CD4-positive, CD25-positive, alpha-beta regulatory T cell (primary cell): ENCODE results near the gene SLC19A1. TPM values are rescaled to one million over a fixed set of nuclear protein-coding genes. Genes with fewer than 3 reads are reported as not detected.

Experiments
- ATAC-seq, 2 donors: fragments of 150-1000 bp; cut with Tn5 transposase; one replicate each; pipeline ENCODE4 v1.10.0; 2021; ENCODE audit warnings: low read depth in 2 of 2, moderate number of reproducible peaks in 2 of 2, moderate library complexity in 1 of 2
- DNase-seq, 3 donors: peaks; one replicate each; pipeline versions ENCODE4 v3.0.0 to v3.0.0-alpha.2; 2012 to 2022; ENCODE audit warnings: mixed read lengths in 1 of 3
- H3K27ac ChIP-seq: one replicate; pipeline ENCODE4 v1.7.0; 2013; ENCODE audit warnings: mild to moderate bottlenecking, low read length; ENCODE audit not compliant: insufficient read depth, poor library complexity, severe bottlenecking
- H3K27me3 ChIP-seq: one replicate; pipeline ENCODE4 v1.7.0; 2013; ENCODE audit warnings: low read length; ENCODE audit not compliant: control insufficient read depth, insufficient read depth
- H3K36me3 ChIP-seq: one replicate; pipeline ENCODE4 v1.7.0; 2013; ENCODE audit warnings: mild to moderate bottlenecking, low read length, moderate library complexity; ENCODE audit not compliant: control insufficient read depth, insufficient read depth
- H3K4me1 ChIP-seq: 2 replicates; pipeline ENCODE4 v1.7.0; 2013; ENCODE audit warnings: mild to moderate bottlenecking, low read length; ENCODE audit not compliant: insufficient read depth, control insufficient read depth, poor library complexity, severe bottlenecking
- H3K4me3 ChIP-seq: one replicate; pipeline ENCODE4 v1.7.0; 2013; ENCODE audit warnings: low read depth, mild to moderate bottlenecking, low read length, moderate library complexity
- H3K9me3 ChIP-seq, 2 experiments: 1 replicate in 1 of 2; 2 replicates in 1 of 2; pipeline ENCODE4 v1.7.0; 2013; ENCODE audit warnings: low read length in 2 of 2, mild to moderate bottlenecking in 1 of 2, moderate library complexity in 1 of 2; ENCODE audit not compliant: control insufficient read depth in 2 of 2
- H3K27ac Mint-ChIP-seq, 3 donors: one replicate each; pipeline ENCODE4 v1.8.0; 2020 to 2022; ENCODE audit warnings: mild to moderate bottlenecking in 3 of 3, mixed read lengths in 3 of 3, moderate library complexity in 2 of 3
- H3K27me3 Mint-ChIP-seq: one replicate; pipeline ENCODE4 v1.8.0; 2022; ENCODE audit warnings: mild to moderate bottlenecking, mixed read lengths
- H3K36me3 Mint-ChIP-seq: one replicate; pipeline ENCODE4 v1.8.0; 2020; ENCODE audit warnings: mixed read lengths
- H3K4me1 Mint-ChIP-seq, 4 donors: one replicate each; pipeline ENCODE4 v1.8.0; 2020 to 2022; ENCODE audit warnings: mixed read lengths in 4 of 4, mild to moderate bottlenecking in 1 of 4
- H3K4me3 Mint-ChIP-seq, 4 donors: one replicate each; pipeline ENCODE4 v1.8.0; 2020 to 2022; ENCODE audit warnings: mild to moderate bottlenecking in 4 of 4, mixed read lengths in 4 of 4, moderate library complexity in 3 of 4
- H3K9me3 Mint-ChIP-seq, 7 donors: one replicate each; pipeline ENCODE4 v1.8.0; 2020 to 2022; ENCODE audit warnings: mixed read lengths in 7 of 7, mild to moderate bottlenecking in 3 of 7, moderate library complexity in 2 of 7
- polyA plus RNA-seq, 4 donors: library from polyadenylated mRNA; unstranded; fragments of 300-500 nt; fragmentation: Illumina TruSeq; gene quantifications; one replicate each; pipeline ENCODE4 v1.2.3, GENCODE V29; 2021
- total RNA-seq: library from RNA; stranded (reverse); gene quantifications from one replicate; pipeline ENCODE4 v1.2.3, GENCODE V29; 2022

The SLC19A1 gene
- total and polyA plus RNA-seq, 5 donors from 2014 or later, result 4.7 to 10.8 (median 5.3) TPM

DNA sequence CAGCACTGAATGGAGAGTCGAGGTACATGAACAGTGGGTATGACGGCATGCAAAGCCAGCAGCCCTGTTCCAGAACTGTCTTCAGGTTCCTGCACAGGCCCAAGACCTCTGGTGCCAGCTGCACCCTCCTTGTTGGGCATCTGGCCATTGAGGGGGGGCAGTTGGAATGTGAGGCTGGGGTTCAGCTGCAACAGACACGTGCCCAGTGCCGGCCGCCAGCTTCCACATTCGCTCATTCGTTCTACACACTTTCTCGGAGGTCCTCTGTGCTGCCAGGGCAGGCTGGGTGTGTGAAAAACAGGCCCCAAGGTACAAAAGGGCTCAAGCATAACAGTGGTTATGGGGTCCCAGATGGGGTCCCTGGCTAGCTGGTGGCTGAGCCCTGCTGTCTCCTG, 37.9 kb upstream of the SLC19A1 start:
- Histone ChIP-seq H3K4me3 (no peak overlapping the region), H3K27ac (no peak overlapping the region), H3K4me1 (no peaks in the 10 kb centered on the region), H3K27me3 (peaks cover 2% of the 10 kb centered on the region), H3K9me3 (peaks cover 0 to 6% of the 10 kb centered on the region in 2 experiments), H3K36me3 (no peaks in the 10 kb centered on the region)
- Mint-ChIP-seq H3K4me1 (no peaks in the 10 kb centered on the region), H3K27me3 (peaks cover 11% of the 10 kb centered on the region), H3K27ac (no peak overlapping the region), H3K36me3 (no peaks in the 10 kb centered on the region), H3K4me3 (no peak overlapping the region), H3K9me3 (peaks cover 0 to 7% (median 2%) of the 10 kb centered on the region in 7 donors)
- no peak for ATAC-seq
- no peak for DNase-seq

DNA sequence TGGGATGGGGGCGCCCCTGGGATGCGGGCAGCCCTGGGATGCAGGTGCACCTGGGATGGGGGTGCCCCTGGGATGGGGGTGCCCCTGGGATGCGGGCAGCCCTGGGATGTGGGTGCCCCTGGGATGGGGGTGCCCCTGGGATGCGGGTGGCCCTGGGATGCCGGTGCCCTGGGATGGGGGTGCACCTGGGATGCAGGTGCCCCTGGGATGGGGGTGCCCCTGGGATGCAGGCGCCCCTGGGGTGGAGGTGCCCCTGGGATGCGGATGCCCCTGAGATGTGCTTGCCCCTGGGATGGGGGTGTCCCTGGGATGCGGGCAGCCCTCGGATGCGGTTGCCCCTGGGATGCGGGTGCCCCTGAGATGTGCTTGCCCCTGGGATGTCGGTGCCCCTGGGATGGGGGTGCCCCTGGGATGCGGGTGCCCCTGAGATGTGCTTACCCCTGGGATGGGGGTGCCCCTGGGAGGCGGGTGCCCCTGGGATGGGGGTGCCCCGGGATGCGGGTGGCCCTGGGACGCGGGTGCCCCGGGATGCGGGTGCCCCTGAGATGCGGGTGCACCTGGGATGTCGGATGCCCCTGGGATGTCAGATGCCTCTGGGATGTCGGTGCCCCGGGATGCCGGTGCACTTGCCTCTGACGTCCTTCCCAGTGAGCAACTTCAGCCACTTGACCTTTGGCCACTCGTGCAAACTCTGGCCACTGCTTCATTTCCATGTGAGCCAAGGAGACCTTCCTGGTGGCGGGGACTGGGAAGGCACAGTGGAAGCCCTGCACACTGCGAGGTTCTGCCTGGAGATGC, 37.3 kb upstream of the SLC19A1 start:
- Mint-ChIP-seq H3K27me3 (peaks cover 8% of the 10 kb centered on the region), H3K4me3 (no peak overlapping the region), H3K27ac (no peak overlapping the region), H3K36me3 (no peaks in the 10 kb centered on the region), H3K9me3 (peaks cover 0 to 6% (median 2%) of the 10 kb centered on the region in 7 donors), H3K4me1 (no peaks in the 10 kb centered on the region)
- peaks cover 2% of the 10 kb centered on the region for H3K27me3 ChIP-seq
- peaks cover 0 to 6% of the 10 kb centered on the region in 2 experiments for H3K9me3 ChIP-seq
- DNase-seq, result no peak
- no peak overlapping the region for H3K27ac ChIP-seq
- no peaks in the 10 kb centered on the region for H3K36me3 ChIP-seq
- no peak for ATAC-seq
- H3K4me1 ChIP-seq, result no peaks in the 10 kb centered on the region
- H3K4me3 ChIP-seq, result no peak overlapping the region

DNA sequence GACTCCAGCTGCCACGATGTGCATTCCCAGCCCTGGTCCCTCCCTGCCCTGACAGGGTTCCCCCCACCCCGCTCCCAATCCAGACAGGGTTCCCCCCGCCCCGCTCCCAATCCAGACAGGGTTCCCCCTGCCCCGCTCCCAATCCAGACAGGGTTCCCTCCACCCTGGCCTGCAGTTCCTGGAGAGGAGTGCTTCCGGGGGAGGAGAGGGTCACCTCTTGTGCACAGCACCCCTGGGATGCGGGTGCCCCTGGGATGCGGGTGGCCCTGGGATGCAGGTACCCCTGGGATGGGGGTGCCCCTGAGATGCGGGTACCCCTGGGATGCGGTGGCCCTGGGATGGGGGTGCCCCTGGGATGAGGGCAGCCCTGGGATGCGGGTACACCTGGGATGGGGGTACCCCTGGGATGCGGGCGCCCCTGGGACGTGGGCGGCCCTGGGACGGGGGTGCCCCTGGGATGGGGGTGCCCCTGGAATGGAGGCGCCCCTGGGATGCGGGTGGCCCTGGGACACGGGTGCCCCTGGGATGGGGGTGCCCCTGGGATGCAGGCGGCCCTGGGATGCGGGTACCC, 36.7 kb upstream of the SLC19A1 start:
- Mint-ChIP-seq H3K9me3 (peaks cover 0 to 5% (median 2%) of the 10 kb centered on the region in 7 donors), H3K27me3 (peaks cover 5% of the 10 kb centered on the region), H3K27ac (no peak overlapping the region), H3K4me1 (no peaks in the 10 kb centered on the region), H3K36me3 (no peaks in the 10 kb centered on the region), H3K4me3 (no peak overlapping the region)
- Histone ChIP-seq H3K9me3 (peaks cover 0 to 6% of the 10 kb centered on the region in 2 experiments), H3K36me3 (no peaks in the 10 kb centered on the region), H3K27ac (no peak overlapping the region), H3K27me3 (no peaks in the 10 kb centered on the region), H3K4me3 (no peak overlapping the region), H3K4me1 (no peaks in the 10 kb centered on the region)
- no peak for ATAC-seq
- DNase-seq, result no peak

DNA sequence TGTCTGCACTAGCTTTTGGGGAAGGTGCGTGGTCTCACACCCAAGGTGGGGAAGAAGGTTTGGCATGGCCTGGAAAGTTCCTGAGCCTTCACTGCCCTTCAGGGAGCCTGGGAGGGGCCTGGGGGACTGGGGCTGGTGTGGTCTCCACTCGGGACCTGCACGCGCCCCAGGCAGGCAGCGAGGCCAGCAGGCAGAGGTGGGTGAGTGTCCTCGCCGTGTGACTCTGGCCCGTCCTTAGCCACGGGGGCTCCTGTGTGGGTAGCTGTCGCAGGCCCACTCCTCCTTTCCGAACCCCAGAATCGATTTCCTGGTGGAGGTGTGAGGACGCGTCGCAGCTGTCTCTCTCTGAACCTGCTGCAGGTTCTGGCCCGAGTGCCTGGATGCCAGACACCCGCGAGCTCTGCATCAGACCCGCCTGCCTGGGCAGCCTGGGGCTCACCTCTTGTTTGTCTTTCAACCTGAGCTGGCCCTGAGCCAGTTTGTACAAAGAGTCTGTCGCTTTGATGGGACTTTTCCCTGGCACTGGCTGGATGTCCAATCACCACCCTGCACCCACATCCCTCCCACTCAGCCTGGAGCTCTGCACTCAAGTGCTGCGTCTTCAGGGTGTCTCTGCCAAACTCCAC, 36.0 kb upstream of the SLC19A1 start:
- Mint-ChIP-seq H3K27me3 (peaks cover 1% of the 10 kb centered on the region), H3K9me3 (peaks cover 0 to 5% (median 2%) of the 10 kb centered on the region in 7 donors), H3K4me1 (no peaks in the 10 kb centered on the region), H3K27ac (no peak overlapping the region), H3K4me3 (no peak overlapping the region), H3K36me3 (no peaks in the 10 kb centered on the region)
- ATAC-seq (no peak), DNase-seq (no peak)
- Histone ChIP-seq H3K27me3 (no peaks in the 10 kb centered on the region), H3K4me1 (no peaks in the 10 kb centered on the region), H3K4me3 (no peak overlapping the region), H3K27ac (no peak overlapping the region), H3K9me3 (peaks cover 0 to 6% of the 10 kb centered on the region in 2 experiments), H3K36me3 (no peaks in the 10 kb centered on the region)

DNA sequence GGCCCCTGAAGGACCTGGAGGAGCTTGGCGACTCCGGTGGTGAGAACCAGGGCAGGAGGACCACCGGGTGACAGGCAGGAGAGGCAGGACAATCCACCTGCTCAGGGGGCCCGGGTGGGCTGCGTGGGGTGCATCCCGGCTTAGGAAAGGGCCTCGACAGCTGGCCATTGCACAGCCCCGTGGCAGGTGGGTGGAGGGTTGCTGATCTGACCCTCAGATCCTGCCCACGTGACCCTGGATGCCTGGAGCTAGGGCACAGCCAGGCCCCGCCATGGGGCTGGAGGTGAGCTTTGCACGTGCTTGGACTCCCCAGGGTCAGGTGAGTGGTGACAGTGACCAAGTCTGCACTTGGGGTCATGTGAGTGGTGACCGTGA, 35.5 kb upstream of the SLC19A1 start:
- ATAC-seq, result no peak
- no peak overlapping the region for H3K27ac Mint-ChIP-seq
- H3K9me3 Mint-ChIP-seq, result peaks cover 0 to 2% (median under 1%) of the 10 kb centered on the region in 7 donors

DNA sequence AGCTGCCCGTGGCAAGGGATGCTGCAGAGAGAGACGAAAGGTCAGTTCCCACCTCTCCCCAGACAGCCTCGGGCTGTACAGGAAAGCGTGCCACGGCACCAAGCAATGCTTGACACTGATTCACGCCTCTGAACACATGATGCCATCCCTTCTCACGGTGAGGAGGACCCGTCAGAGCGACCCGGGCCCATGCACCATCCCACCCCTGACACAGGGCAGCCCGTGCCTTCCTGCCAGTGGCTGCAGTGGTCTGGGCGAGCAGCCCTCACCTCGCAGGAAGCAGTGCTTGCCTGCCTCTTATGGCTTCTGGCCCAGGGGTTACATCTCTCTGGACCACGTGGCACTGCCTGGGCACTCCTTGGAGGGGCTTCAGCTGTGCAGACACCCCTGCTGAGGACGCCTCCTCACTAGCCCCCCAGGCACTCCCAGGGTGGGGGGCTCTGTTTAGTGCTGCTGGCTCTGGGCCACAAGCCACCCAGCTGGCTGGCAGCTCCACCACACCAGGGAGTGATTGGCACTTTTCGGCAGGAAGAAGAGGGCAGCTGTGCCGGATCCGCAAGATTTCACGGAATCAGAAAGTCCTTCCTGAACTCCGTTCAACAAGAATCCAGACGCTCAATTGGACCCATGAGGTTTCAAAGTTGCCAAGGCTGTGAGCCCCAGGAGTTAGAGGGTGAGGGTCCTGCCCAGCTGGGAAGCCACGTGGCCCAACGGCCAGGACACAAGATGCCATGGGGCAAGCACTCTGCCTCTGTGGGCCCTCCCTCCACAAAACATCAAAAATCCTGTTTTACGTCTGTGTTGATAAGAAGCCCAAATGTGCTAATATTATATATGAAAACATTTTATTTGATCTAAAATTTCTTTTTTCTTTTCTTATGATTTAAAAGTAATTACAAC, 34.8 kb upstream of the SLC19A1 start:
- Mint-ChIP-seq H3K4me1 (no peaks in the 10 kb centered on the region), H3K4me3 (no peak overlapping the region), H3K27ac (peak overlapping the region in 1 of 3 donors; percentile 55), H3K27me3 (no peaks in the 10 kb centered on the region), H3K36me3 (no peaks in the 10 kb centered on the region), H3K9me3 (peaks cover 0 to 2% (median 0%) of the 10 kb centered on the region in 7 donors)
- ATAC-seq (no peak), DNase-seq (no peak)
- Histone ChIP-seq H3K27ac (no peak overlapping the region), H3K36me3 (no peaks in the 10 kb centered on the region), H3K27me3 (no peaks in the 10 kb centered on the region), H3K4me1 (no peaks in the 10 kb centered on the region), H3K4me3 (no peak overlapping the region), H3K9me3 (no peaks in the 10 kb centered on the region)

More for the DNA sequence above, 35.5 kb upstream of the SLC19A1 start:
- no peaks in the 10 kb centered on the region for H3K27me3 ChIP-seq
- H3K27ac ChIP-seq, result no peak overlapping the region
- DNase-seq, result no peak
- Mint-ChIP-seq H3K4me1 (no peaks in the 10 kb centered on the region), H3K36me3 (no peaks in the 10 kb centered on the region), H3K27me3 (no peaks in the 10 kb centered on the region), H3K4me3 (no peak overlapping the region)
- no peaks in the 10 kb centered on the region for H3K36me3 ChIP-seq
- H3K4me1 ChIP-seq, result no peaks in the 10 kb centered on the region
- H3K4me3 ChIP-seq, result no peak overlapping the region
- H3K9me3 ChIP-seq, result peaks cover 0 to 1% of the 10 kb centered on the region in 2 experiments
